Brain microvascular endothelial cell (primary cell): Measurements from ENCODE around the gene ERICH6B.

Experiments used
- DNase-seq: peaks from one replicate; pipeline ENCODE4 v3.0.0-alpha.2; 2020
- H3K27ac ChIP-seq: fragments of 250-450 bp; sonication (Bioruptor Pico); 2 replicates; pipeline ENCODE4 v1.5.1; 2020; ENCODE audit warnings: mild to moderate bottlenecking, moderate library complexity
- H3K27me3 ChIP-seq: fragments of 250-450 bp; sonication (Bioruptor Pico); replicated peaks from 2 replicates; pipeline ENCODE4 v1.5.1; 2020; ENCODE audit warnings: mild to moderate bottlenecking
- H3K36me3 ChIP-seq: fragments of 250-450 bp; sonication (Bioruptor Pico); replicated peaks from 2 replicates; pipeline ENCODE4 v1.5.1; 2020; ENCODE audit warnings: mild to moderate bottlenecking
- H3K4me3 ChIP-seq: 2 replicates; pipeline ENCODE4 v1.5.1; 2011; ENCODE audit warnings: low read depth, mild to moderate bottlenecking, control low read depth, low read length, moderate library complexity
- CTCF ChIP-seq: IDR thresholded peaks from 2 replicates; pipeline ENCODE4 v1.5.1; 2011; ENCODE audit warnings: low read depth, mild to moderate bottlenecking, moderate library complexity, low read length, control low read depth, inconsistent platforms; ENCODE audit errors: missing control alignments
- in situ Hi-C: cut with HindIII; loops from 2 replicates; pipeline ENCODE4 v1.10.0; 2017; ENCODE audit warnings: low sequenced_read_pairs, low pct_ligation_motif_present

The ERICH6B gene

GRCh38 chr13:45544520-45544919, 71.0 kb downstream of the ERICH6B start:
- no peaks in the 10 kb centered on the region for H3K27me3 ChIP-seq
- no peak for DNase-seq
- no peak overlapping the region for H3K4me3 ChIP-seq
- no peak for TF ChIP-seq CTCF
- no peaks in the 10 kb centered on the region for H3K36me3 ChIP-seq
- in situ Hi-C loops: no loop called here
- no peak overlapping the region for H3K27ac ChIP-seq

- in situ Hi-C loops: no loop called here
- Histone ChIP-seq H3K27ac (no peak overlapping the region), H3K36me3 (no peaks in the 10 kb centered on the region), H3K27me3 (no peaks in the 10 kb centered on the region), H3K4me3 (no peak overlapping the region)
- no peak for TF ChIP-seq CTCF
- no peak for DNase-seq
Measured at GRCh38 chr13:45542878-45543277, 72.7 kb downstream of the ERICH6B start.

- DNase-seq: no peak
- Histone ChIP-seq H3K4me3 (no peak overlapping the region), H3K36me3 (no peaks in the 10 kb centered on the region), H3K27me3 (no peaks in the 10 kb centered on the region), H3K27ac (no peak overlapping the region)
- in situ Hi-C loops: no loop called here
- TF ChIP-seq CTCF: no peak
Measured at GRCh38 chr13:45542391-45542790, 73.1 kb downstream of the ERICH6B start.

GRCh38 chr13:45541806-45542205, 73.7 kb downstream of the ERICH6B start:
- no peak overlapping the region for H3K4me3 ChIP-seq
- no peaks in the 10 kb centered on the region for H3K27me3 ChIP-seq
- DNase-seq: no peak
- in situ Hi-C loops: no loop called here
- H3K27ac ChIP-seq: no peak overlapping the region
- TF ChIP-seq CTCF: no peak
- H3K36me3 ChIP-seq: no peaks in the 10 kb centered on the region

- no peaks in the 10 kb centered on the region for H3K27me3 ChIP-seq
- H3K36me3 ChIP-seq: peaks cover 2% of the 10 kb centered on the region
- in situ Hi-C loops: no loop called here
- H3K4me3 ChIP-seq: no peak overlapping the region
- no peak for DNase-seq
- no peak for TF ChIP-seq CTCF
- no peak overlapping the region for H3K27ac ChIP-seq
Measured at GRCh38 chr13:45540864-45541263, 74.7 kb downstream of the ERICH6B start.

GRCh38 chr13:45540195-45540594, 75.3 kb downstream of the ERICH6B start:
- no peak overlapping the region for H3K4me3 ChIP-seq
- TF ChIP-seq CTCF: no peak
- no peaks in the 10 kb centered on the region for H3K27me3 ChIP-seq
- in situ Hi-C loops: no loop called here
- H3K36me3 ChIP-seq: peaks cover 6% of the 10 kb centered on the region
- H3K27ac ChIP-seq: no peak overlapping the region
- no peak for DNase-seq
